ENCODE results near the gene ZBTB33. TPM values are rescaled to one million over a fixed set of nuclear protein-coding genes. Genes with fewer than 3 reads are reported as not detected.

Gene ZBTB33
- total and polyA plus RNA-seq, 2 of the 13 experiments (the other 11 are each of a cell fraction or from before 2014, with no cell fraction given) = 6.5 to 20.2 TPM

GRCh38 chrX:120244735-120245498 lies 5.7 kb upstream of the ZBTB33 start (continued):
- TF ChIP-seq HNF1A (IDR thresholded peaks at IDR 0.05; ENCODE audit: low read depth) (no peak), HNF1A (CRISPR knock-in tag; IDR thresholded peaks at IDR 0.05; ENCODE audit: borderline replicate concordance) (no peak), ZHX1 (CRISPR knock-in tag; IDR thresholded peaks at IDR 0.05; ENCODE audit: low read depth) (no peak), MAFF (IDR thresholded peaks at IDR 0.05; ENCODE audit: low read depth, low read length) (no peak), ZSCAN20 (CRISPR knock-in tag; IDR thresholded peaks at IDR 0.05; ENCODE audit: borderline replicate concordance) (no peak), ZNF572 (CRISPR knock-in tag; IDR thresholded peaks at IDR 0.05) (no peak), BORCS8-MEF2B (CRISPR knock-in tag; IDR thresholded peaks at IDR 0.05) (no peak), ZNF839 (CRISPR knock-in tag; IDR thresholded peaks at IDR 0.05; ENCODE audit: borderline replicate concordance) (no peak), ZSCAN31 (CRISPR knock-in tag; IDR thresholded peaks at IDR 0.05; ENCODE audit: low read depth) (no peak), SIN3B (IDR thresholded peaks at IDR 0.05; ENCODE audit: low read length) (peak; percentile 84; the same call in 1 of the 2 replicates), PREB (CRISPR knock-in tag; IDR thresholded peaks at IDR 0.05) (no peak), FOXC1 (CRISPR knock-in tag; IDR thresholded peaks at IDR 0.05; ENCODE audit: borderline replicate concordance) (no peak), SMC3 (IDR thresholded peaks at IDR 0.05; ENCODE audit: low read length) (no peak; the same call in 1 of the 2 replicates), ZNF644 (CRISPR knock-in tag; IDR thresholded peaks at IDR 0.05; ENCODE audit: low read depth) (no peak), REXO4 (CRISPR knock-in tag; IDR thresholded peaks at IDR 0.05; ENCODE audit: borderline replicate concordance) (no peak), SIX1 (CRISPR knock-in tag; IDR thresholded peaks at IDR 0.05; ENCODE audit: borderline replicate concordance) (no peak), ZNF451 (CRISPR knock-in tag; IDR thresholded peaks at IDR 0.05) (no peak), ZNF557 (CRISPR knock-in tag; IDR thresholded peaks at IDR 0.05) (no peak), BCLAF1 (IDR thresholded peaks at IDR 0.05) (no peak), IKZF1 (IDR thresholded peaks at IDR 0.05) (no peak)

All from HepG2 (cell line).